ENCODE results near the gene EIF2B1. TPM values are rescaled to one million over a fixed set of nuclear protein-coding genes. Genes with fewer than 3 reads are reported as not detected.
A peak's percentile ranks its signal among the peaks of the same experiment; 100 is the strongest.

Gene EIF2B1
- polyA plus RNA-seq, 3 donors: 55.7 to 73.4 (median 69.3) TPM

- Histone ChIP-seq H3K79me2 (ENCODE audit: insufficient read depth, low read length) (peaks cover 48% of the 10 kb centered on the region), H3K9me3 (replicated peaks in 1 of 2; ENCODE audit: control insufficient read depth in 1 of 2, insufficient read depth in 1 of 2, low read length in 2 of 2) (no peaks in the 10 kb centered on the region), H3K36me3 (replicated peaks in 1 of 2; ENCODE audit: control insufficient read depth in 1 of 2, insufficient read depth in 2 of 2, low read length in 2 of 2) (peaks cover 57 to 83% of the 10 kb centered on the region in 2 donors), H3K9ac (ENCODE audit: insufficient read depth, low read length, poor library complexity, severe bottlenecking) (no peak overlapping the region), H3K4me3 (replicated peaks in 1 of 3; ENCODE audit: low read depth in 2 of 3, low read length in 3 of 3) (no peak overlapping the region), H4K20me1 (ENCODE audit: insufficient read depth, low read length) (peaks cover 46% of the 10 kb centered on the region), H3K4me2 (replicated peaks; ENCODE audit: extremely low read depth, low read length, poor library complexity, severe bottlenecking) (no peak overlapping the region), H3K4me1 (ENCODE audit: control insufficient read depth in 1 of 2, insufficient read depth in 2 of 2, low read length in 2 of 2) (peaks cover 0 to under 1% of the 10 kb centered on the region in 2 donors), H3K27ac (ENCODE audit: low read depth in 1 of 2, low read length in 2 of 2) (no peak overlapping the region), H3K27me3 (ENCODE audit: control insufficient read depth in 2 of 2, insufficient read depth in 2 of 2, low read length in 2 of 2) (no peaks in the 10 kb centered on the region), H2AFZ (ENCODE audit: insufficient read depth, low read depth, low read length, poor library complexity, severe bottlenecking) (no peak overlapping the region)
- peaks cover 62 to 75% of the 10 kb centered on the region in 2 donors for H3K36me3 Mint-ChIP-seq
- H3K27ac Mint-ChIP-seq: no peak overlapping the region
- no peaks in the 10 kb centered on the region for H3K9me3 Mint-ChIP-seq
- peaks cover 1% of the 10 kb centered on the region for H3K4me1 Mint-ChIP-seq
- no peaks in the 10 kb centered on the region for H3K27me3 Mint-ChIP-seq (ENCODE audit: low read depth in 3 of 3)
- no peak for TF ChIP-seq CTCF (IDR thresholded peaks at IDR 0.05)
- DNase-seq: no peak
- no peak overlapping the region for H3K4me3 Mint-ChIP-seq
- intact Hi-C loops (cut with micrococcal nuclease): no loop called here
Observed at GRCh38 chr12:123595729-123596128, 37.8 kb downstream of the EIF2B1 start.

- no peak overlapping the region for H3K4me3 Mint-ChIP-seq
- H3K27me3 Mint-ChIP-seq (ENCODE audit: low read depth in 3 of 3): no peaks in the 10 kb centered on the region
- H2AFZ ChIP-seq (ENCODE audit: insufficient read depth, low read depth, low read length, poor library complexity, severe bottlenecking): no peak overlapping the region
- no peaks in the 10 kb centered on the region for H3K27me3 ChIP-seq (ENCODE audit: control insufficient read depth in 2 of 2, insufficient read depth in 2 of 2, low read length in 2 of 2)
- H3K4me1 ChIP-seq (ENCODE audit: control insufficient read depth in 1 of 2, insufficient read depth in 2 of 2, low read length in 2 of 2): no peaks in the 10 kb centered on the region
- H3K36me3 Mint-ChIP-seq: peaks cover 75 to 92% of the 10 kb centered on the region in 2 donors
- no peak overlapping the region for H3K4me2 ChIP-seq (replicated peaks; ENCODE audit: extremely low read depth, low read length, poor library complexity, severe bottlenecking)
- H3K4me3 ChIP-seq (replicated peaks in 1 of 3; ENCODE audit: low read depth in 2 of 3, low read length in 3 of 3): no peak overlapping the region
- no peak for DNase-seq
- H3K36me3 ChIP-seq (replicated peaks in 1 of 2; ENCODE audit: control insufficient read depth in 1 of 2, insufficient read depth in 2 of 2, low read length in 2 of 2): peaks cover 72 to 96% of the 10 kb centered on the region in 2 donors
- H3K79me2 ChIP-seq (ENCODE audit: insufficient read depth, low read length): peaks cover 83% of the 10 kb centered on the region
- H3K9ac ChIP-seq (ENCODE audit: insufficient read depth, low read length, poor library complexity, severe bottlenecking): no peak overlapping the region
- H3K27ac Mint-ChIP-seq: peak overlapping the region in 4 of 7 donors; percentile 5 to 73 (median 44)
- H3K27ac ChIP-seq (ENCODE audit: low read depth in 1 of 2, low read length in 2 of 2): no peak overlapping the region
- WGBS (ENCODE audit: insufficient coverage): 98% methylated on average over 7 of the region's 8 CpGs
- H3K4me1 Mint-ChIP-seq: peaks cover 10% of the 10 kb centered on the region
- no peak for TF ChIP-seq CTCF (IDR thresholded peaks at IDR 0.05)
- intact Hi-C loops (cut with micrococcal nuclease): no loop called here
- no peaks in the 10 kb centered on the region for H3K9me3 Mint-ChIP-seq
- H4K20me1 ChIP-seq (ENCODE audit: insufficient read depth, low read length): peaks cover 77% of the 10 kb centered on the region
- no peaks in the 10 kb centered on the region for H3K9me3 ChIP-seq (replicated peaks in 1 of 2; ENCODE audit: control insufficient read depth in 1 of 2, insufficient read depth in 1 of 2, low read length in 2 of 2)
Observed at GRCh38 chr12:123591702-123592481, 41.6 kb downstream of the EIF2B1 start.
